GM15510 (cell line): ENCODE measurements around the gene PROX1.

ENCODE experiments used
- POLR2A ChIP-seq: IDR thresholded peaks from 3 replicates; pipeline ENCODE4 v1.6.1; 2011; ENCODE audit warnings: borderline replicate concordance; ENCODE audit not compliant: insufficient read length; ENCODE audit errors: extremely low read depth

Gene PROX1

GRCh38 chr1:214004014-214004413 lies 16.2 kb downstream of the PROX1 start:
- TF ChIP-seq POLR2A, result no peak

GRCh38 chr1:214004795-214005194 lies 17.0 kb downstream of the PROX1 start:
- no peak for TF ChIP-seq POLR2A

GRCh38 chr1:214005708-214006107 lies 17.9 kb downstream of the PROX1 start:
- no peak for TF ChIP-seq POLR2A

GRCh38 chr1:214006845-214007244 lies 19.1 kb downstream of the PROX1 start:
- no peak for TF ChIP-seq POLR2A

GRCh38 chr1:214008347-214008746 lies 20.6 kb downstream of the PROX1 start:
- no peak for TF ChIP-seq POLR2A

GRCh38 chr1:214008791-214009422 lies 21.1 kb downstream of the PROX1 start:
- TF ChIP-seq POLR2A, result no peak

GRCh38 chr1:214009423-214010196 lies 21.8 kb downstream of the PROX1 start:
- no peak for TF ChIP-seq POLR2A

- TF ChIP-seq POLR2A, result no peak
Measured at GRCh38 chr1:214010197-214010573, 22.4 kb downstream of the PROX1 start.

GRCh38 chr1:214010717-214011116 lies 22.9 kb downstream of the PROX1 start:
- no peak for TF ChIP-seq POLR2A

- TF ChIP-seq POLR2A, result no peak
Measured at GRCh38 chr1:214012418-214012817, 24.6 kb downstream of the PROX1 start.

GRCh38 chr1:214013614-214014377 lies 26.0 kb downstream of the PROX1 start:
- no peak for TF ChIP-seq POLR2A

GRCh38 chr1:214014730-214015129 lies 27.0 kb downstream of the PROX1 start:
- no peak for TF ChIP-seq POLR2A

GRCh38 chr1:214017191-214017982 lies 29.6 kb downstream of the PROX1 start:
- no peak for TF ChIP-seq POLR2A

- no peak for TF ChIP-seq POLR2A
Measured at GRCh38 chr1:214018386-214019268, 30.9 kb downstream of the PROX1 start.

- no peak for TF ChIP-seq POLR2A
Measured at GRCh38 chr1:214019499-214019898, 31.7 kb downstream of the PROX1 start.

- no peak for TF ChIP-seq POLR2A
Measured at GRCh38 chr1:214021321-214021720, 33.5 kb downstream of the PROX1 start.
